A549 (cell line): ENCODE data around the gene CTCFL. TPM values are rescaled to one million over a fixed set of nuclear protein-coding genes. Genes with fewer than 3 reads are reported as not detected.

Source experiments
- ATAC-seq, 2 experiments: fragments of 200-7000 bp in 1 of 2; fragments of >200 bp in 1 of 2; cut with Nextera tagmentation in 1 of 2; cut with Tn5 transposase in 1 of 2; 3 replicates each; pipeline versions ENCODE4 v1.8.0 to v1.9.1; 2018 to 2020; ENCODE audit warnings: mild to moderate bottlenecking in 1 of 2, moderate library complexity in 1 of 2
- CTCF ChIA-PET: fragments of 300-600 bp; sonication (Branson Sonifier 250); formaldehyde crosslinking; extraction: SDS; loops from one replicate; lab custom pipeline; 2021; ENCODE audit warnings: antibody characterized with exemption, inconsistent platforms; lab: Yijun Ruan, JAX
- POLR2A ChIA-PET: fragments of 350-600 bp; formaldehyde crosslinking; extraction: SDS; loops from one replicate; lab custom pipeline; 2021; ENCODE audit warnings: antibody characterized with exemption, inconsistent platforms; lab: Yijun Ruan, JAX
- DNase-seq, 2 experiments: peaks; one replicate each; pipeline versions ENCODE4 v3.0.0 to v3.0.0-alpha.2; 2011 to 2016; ENCODE audit warnings: low read depth in 1 of 2, low spot score in 1 of 2
- FAIRE-seq: peaks from 2 replicates; lab custom pipeline; 2011; peaks lifted over from hg19 to GRCh38; lab: Jason Lieb, UNC
- H3K27ac ChIP-seq, 2 experiments: fragments of >200 bp; sonication (Bioruptor Twin); formaldehyde crosslinking; 3 replicates each; pipeline ENCODE4 v1.5.1; 2016 to 2017
- H3K4me1 ChIP-seq: fragments of >200 bp; sonication (Bioruptor Twin); formaldehyde crosslinking; 3 replicates; pipeline ENCODE4 v1.6.1; 2016
- H3K4me2 ChIP-seq: fragments of >200 bp; sonication (Bioruptor Twin); formaldehyde crosslinking; 3 replicates; pipeline ENCODE4 v1.6.1; 2016
- H3K4me3 ChIP-seq: fragments of >200 bp; sonication (Bioruptor Twin); formaldehyde crosslinking; 3 replicates; pipeline ENCODE4 v1.5.1; 2016
- H3K9me3 ChIP-seq: fragments of >200 bp; sonication (Bioruptor Twin); formaldehyde crosslinking; 3 replicates; pipeline ENCODE4 v1.6.1; 2016
- CBX8 ChIP-seq: fragments of 200-600 bp; sonication (generic); IDR thresholded peaks from 2 replicates; pipeline ENCODE4 v1.6.1; 2016
- CEBPB ChIP-seq, 2 experiments: fragments of >200 bp in 1 of 2; sonication (Bioruptor Twin) in 1 of 2; formaldehyde crosslinking in 1 of 2; IDR thresholded peaks; 2 replicates each; pipeline ENCODE4 v1.6.1; 2012 to 2016
- CHD4 ChIP-seq: fragments of 200-600 bp; sonication (generic); IDR thresholded peaks from 2 replicates; pipeline ENCODE4 v1.6.1; 2016; ENCODE audit warnings: antibody characterized with exemption, mild to moderate bottlenecking, borderline replicate concordance
- EHMT2 ChIP-seq: fragments of 200-600 bp; sonication (generic); IDR thresholded peaks from 2 replicates; pipeline ENCODE4 v1.6.1; 2016; ENCODE audit warnings: antibody characterized with exemption, low read depth, mild to moderate bottlenecking, moderate library complexity
- ESRRA ChIP-seq: fragments of 150-350 bp; IDR thresholded peaks from 2 replicates; pipeline ENCODE4 v1.6.1; 2014; ENCODE audit warnings: mild to moderate bottlenecking, low read length, borderline replicate concordance
- HDAC2 ChIP-seq: fragments of 200-600 bp; sonication (generic); IDR thresholded peaks from 2 replicates; pipeline ENCODE4 v1.6.1; 2016
- HES2 ChIP-seq: fragments of >200 bp; sonication (Bioruptor Twin); formaldehyde crosslinking; IDR thresholded peaks from 2 replicates; pipeline ENCODE4 v1.6.1; 2016
- HEYL ChIP-seq: fragments of 250-450 bp; sonication (Bioruptor Pico); IDR thresholded peaks from 2 replicates; pipeline ENCODE4 v1.8.0; 2021; ENCODE audit warnings: mild to moderate bottlenecking, moderate library complexity
- HMGXB4 ChIP-seq: fragments of 250-450 bp; sonication (Bioruptor Pico); IDR thresholded peaks from 2 replicates; pipeline ENCODE4 v1.5.0; 2021; ENCODE audit warnings: mild to moderate bottlenecking, moderate library complexity, borderline replicate concordance
- JUNB ChIP-seq: fragments of >200 bp; sonication (Bioruptor Twin); formaldehyde crosslinking; IDR thresholded peaks from 2 replicates; pipeline ENCODE4 v1.6.1; 2016
- MAX ChIP-seq: IDR thresholded peaks from 2 replicates; pipeline ENCODE4 v1.6.1; 2012
- MYC ChIP-seq: IDR thresholded peaks from 2 replicates; pipeline ENCODE4 v1.6.1; 2012; ENCODE audit warnings: mild to moderate bottlenecking, inconsistent platforms, low read length, improper control_type of control experiment, borderline replicate concordance
- NFE2L2 ChIP-seq: fragments of 150-350 bp; conservative IDR thresholded peaks from 2 replicates; pipeline ENCODE4 v1.6.1; 2014; ENCODE audit warnings: low read length
- PHF8 ChIP-seq: fragments of 200-600 bp; sonication (generic); IDR thresholded peaks from 2 replicates; pipeline ENCODE4 v1.6.1; 2016; ENCODE audit warnings: low read depth, mild to moderate bottlenecking, antibody characterized with exemption, moderate library complexity, borderline replicate concordance
- POLR2A ChIP-seq: IDR thresholded peaks from 2 replicates; pipeline ENCODE4 v1.6.1; 2012; ENCODE audit warnings: mild to moderate bottlenecking, low read length
- POLR2AphosphoS2 ChIP-seq: conservative IDR thresholded peaks from 2 replicates; pipeline ENCODE4 v1.6.1; 2012; ENCODE audit warnings: low read length, improper control_type of control experiment, inconsistent platforms
- RCOR1 ChIP-seq: fragments of 150-350 bp; IDR thresholded peaks from 2 replicates; pipeline ENCODE4 v1.6.1; 2014; ENCODE audit warnings: antibody characterized with exemption, low read length, low read depth
- REST ChIP-seq: fragments of 200-600 bp; sonication (generic); IDR thresholded peaks from 2 replicates; pipeline ENCODE4 v1.6.1; 2016; ENCODE audit warnings: antibody characterized with exemption, mild to moderate bottlenecking, moderate library complexity
- RFX5 ChIP-seq: fragments of 450-650 bp; IDR thresholded peaks from 2 replicates; pipeline ENCODE4 v1.7.1; 2014; ENCODE audit warnings: antibody characterized with exemption, mild to moderate bottlenecking, moderate library complexity
- SMC3 ChIP-seq: fragments of >200 bp; sonication (Bioruptor Twin); formaldehyde crosslinking; IDR thresholded peaks from 3 replicates; pipeline ENCODE4 v1.6.1; 2018; ENCODE audit warnings: inconsistent platforms
- TFCP2L1 ChIP-seq: fragments of 250-450 bp; sonication (Bioruptor Pico); IDR thresholded peaks from 2 replicates; pipeline ENCODE4 v1.5.0; 2021; ENCODE audit warnings: mild to moderate bottlenecking
- TP53 ChIP-seq: fragments of 250-450 bp; sonication (Bioruptor Pico); IDR thresholded peaks from 2 replicates; pipeline ENCODE4 v1.5.0; 2021; ENCODE audit warnings: mild to moderate bottlenecking, moderate library complexity
- ZNF302 ChIP-seq: fragments of 250-450 bp; sonication (Bioruptor Pico); IDR thresholded peaks from 2 replicates; pipeline ENCODE4 v1.9.0; 2021; ENCODE audit warnings: inconsistent platforms, mild to moderate bottlenecking, moderate library complexity
- ZSCAN20 ChIP-seq: fragments of 250-450 bp; sonication (Bioruptor Pico); IDR thresholded peaks from 2 replicates; pipeline ENCODE4 v1.8.0; 2022; ENCODE audit warnings: mild to moderate bottlenecking, moderate library complexity
- WGBS: methylation state at CpG from one replicate; pipeline ENCODE4 v1.1.6; 2017; ENCODE audit errors: missing lambda C conversion rate; 5-methylcytosine and 5-hydroxymethylcytosine counted together
- polyA plus RNA-seq, 4 experiments: library from polyadenylated mRNA; depleted of rRNA in 3 of 4; stranded (reverse); fragments of >200 nt; fragmentation: RNase III in 1 of 4; extraction: RNeasy Plus Mini Kit Qiagen cat#74134 plus additional on column Dnase treatment in 1 of 4; gene quantifications; 2 replicates in 3 of 4; 3 replicates in 1 of 4; pipeline ENCODE4 v1.2.3, GENCODE V29; 2011 to 2017
- TF ChIP-seq, protein P1 (sequence below): fragments of 450-650 bp; IDR thresholded peaks from 2 replicates; pipeline ENCODE4 v1.6.1; 2014; ENCODE audit warnings: antibody characterized with exemption

Gene CTCFL
- polyA plus RNA-seq, 2 of the 4 experiments (the other 2 are of a cell fraction), result 0.03 TPM

DNA sequence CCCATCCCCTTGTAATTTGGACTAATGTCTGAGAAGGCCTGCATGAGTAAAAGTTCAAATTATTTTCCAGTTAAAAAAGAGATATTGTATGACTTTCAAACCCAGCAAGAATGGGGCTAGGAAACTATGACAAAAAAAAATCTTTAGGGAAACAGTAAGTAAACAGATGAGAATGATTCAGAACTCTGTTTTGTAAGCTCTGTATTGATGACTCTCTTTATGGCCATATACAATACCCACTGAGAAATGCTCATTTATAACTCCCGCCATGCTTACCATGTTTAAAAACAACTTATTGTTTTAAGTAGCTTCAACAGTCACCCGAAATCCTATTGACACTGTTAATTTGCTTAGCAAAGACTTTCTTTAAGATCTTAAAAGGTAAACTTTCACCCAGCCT lies 18.8 kb upstream of the CTCFL start:
- DNase-seq (no peak), FAIRE-seq (no peak), ATAC-seq (no peak)
- TF ChIP-seq HES2, result no peak
- TF ChIP-seq REST, result no peak
- no peak for TF ChIP-seq PHF8
- no peak for TF ChIP-seq CHD4
- no peak for TF ChIP-seq HMGXB4
- no peak for TF ChIP-seq HEYL
- no peak for TF ChIP-seq MAX
- no peak for TF ChIP-seq ESRRA
- TF ChIP-seq POLR2A, result no peak
- no peak for TF ChIP-seq EHMT2
- no peak for TF ChIP-seq ZNF302 (CRISPR knock-in tag)
- TF ChIP-seq, protein P1, sequence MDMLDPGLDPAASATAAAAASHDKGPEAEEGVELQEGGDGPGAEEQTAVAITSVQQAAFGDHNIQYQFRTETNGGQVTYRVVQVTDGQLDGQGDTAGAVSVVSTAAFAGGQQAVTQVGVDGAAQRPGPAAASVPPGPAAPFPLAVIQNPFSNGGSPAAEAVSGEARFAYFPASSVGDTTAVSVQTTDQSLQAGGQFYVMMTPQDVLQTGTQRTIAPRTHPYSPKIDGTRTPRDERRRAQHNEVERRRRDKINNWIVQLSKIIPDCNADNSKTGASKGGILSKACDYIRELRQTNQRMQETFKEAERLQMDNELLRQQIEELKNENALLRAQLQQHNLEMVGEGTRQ, result no peak
- no peak for TF ChIP-seq HDAC2
- TF ChIP-seq ZSCAN20, result no peak
- Histone ChIP-seq H3K4me2 (no peak overlapping the region), H3K27ac (no peak overlapping the region), H3K9me3 (peaks cover 5% of the 10 kb centered on the region), H3K4me3 (no peak overlapping the region), H3K4me1 (peaks cover 15% of the 10 kb centered on the region)
- CTCF ChIA-PET, result interaction anchor here (0.6 to 1.5 kb wide), 3 partner anchors 29 to 690 kb away, joined by 3 to 5 read pairs (median 3); no protein-coding TSS in a partner anchor
- WGBS, result 22% methylated on average over 2 of the region's 2 CpGs
- POLR2A ChIA-PET, result no interaction called here

GRCh38 chr20:57540890-57541580 lies 16.1 kb upstream of the CTCFL start:
- DNase-seq (no peak), FAIRE-seq (no peak), ATAC-seq (no peak)
- TF ChIP-seq POLR2AphosphoS2 (no peak), RFX5 (no peak), CBX8 (no peak), SMC3 (no peak), JUNB (no peak), MYC (no peak), TP53 (CRISPR knock-in tag) (no peak), RCOR1 (no peak), CEBPB (IDR thresholded peaks at IDR 0.05) (no peak), TFCP2L1 (no peak), NFE2L2 (no peak)
- 55% methylated on average over 17 of the region's 17 CpGs for WGBS
- Histone ChIP-seq H3K4me3 (no peak overlapping the region), H3K4me2 (no peak overlapping the region), H3K27ac (no peak overlapping the region), H3K4me1 (no peaks in the 10 kb centered on the region), H3K9me3 (peaks cover 9% of the 10 kb centered on the region)
- ChIA-PET CTCF (interaction anchor here (1.0 to 2.5 kb wide), 5 partner anchors 9 to 55 kb away, joined by 3 to 10 read pairs (median 5); no protein-coding TSS in a partner anchor), POLR2A (no interaction called here)
